Muscle of leg (tissue), 11 donors: ENCODE measurements around the gene HSDL2. TPM values are rescaled to one million over a fixed set of nuclear protein-coding genes. Genes with fewer than 3 reads are reported as not detected.
A peak's percentile ranks its signal among the peaks of the same experiment; 100 is the strongest.

Experiments used
- DNase-seq: peaks from one replicate; pipeline ENCODE4 v3.0.0; 2013
- H3K27ac ChIP-seq: one replicate; pipeline ENCODE4 v1.5.1; 2013; ENCODE audit warnings: mild to moderate bottlenecking, low read length, control low read depth
- H3K27me3 ChIP-seq: one replicate; pipeline ENCODE4 v1.6.1; 2013; ENCODE audit warnings: low read length; ENCODE audit not compliant: control insufficient read depth, insufficient read depth
- H3K36me3 ChIP-seq: one replicate; pipeline ENCODE4 v1.6.1; 2013; ENCODE audit warnings: low read length; ENCODE audit not compliant: control insufficient read depth, insufficient read depth
- H3K4me1 ChIP-seq: one replicate; pipeline ENCODE4 v1.6.1; 2013; ENCODE audit warnings: low read length; ENCODE audit not compliant: control insufficient read depth, insufficient read depth
- H3K4me3 ChIP-seq: one replicate; pipeline ENCODE4 v1.5.1; 2013; ENCODE audit warnings: low read length, control low read depth
- H3K9me3 ChIP-seq: replicated peaks from 2 replicates; pipeline ENCODE4 v1.6.1; 2013; ENCODE audit warnings: low read depth, low read length; ENCODE audit not compliant: control insufficient read depth
- WGBS: methylation state at CpG from one replicate; pipeline ENCODE4 v1.1.5; 2013; ENCODE audit warnings: missing lambda C conversion rate; ENCODE audit not compliant: insufficient coverage; 5-methylcytosine and 5-hydroxymethylcytosine counted together
- polyA plus RNA-seq, 8 donors: library from polyadenylated mRNA; unstranded; fragments of 120-200 nt; gene quantifications; one replicate each; pipeline versions ENCODE4 v1.2.1 to v1.2.3, GENCODE V29; 2013; ENCODE audit warnings: inconsistent platforms in 1 of 8, low replicate concordance in 1 of 8; ENCODE audit not compliant: insufficient read length in 8 of 8, insufficient read depth in 1 of 8
- total RNA-seq: library from RNA; stranded (reverse); fragments of 120-200 nt; gene quantifications from one replicate; pipeline ENCODE4 v1.2.4, GENCODE V29; 2013

The HSDL2 gene
- total and polyA plus RNA-seq, 9 donors, result 53.3 to 78.1 (median 66.7) TPM

DNA sequence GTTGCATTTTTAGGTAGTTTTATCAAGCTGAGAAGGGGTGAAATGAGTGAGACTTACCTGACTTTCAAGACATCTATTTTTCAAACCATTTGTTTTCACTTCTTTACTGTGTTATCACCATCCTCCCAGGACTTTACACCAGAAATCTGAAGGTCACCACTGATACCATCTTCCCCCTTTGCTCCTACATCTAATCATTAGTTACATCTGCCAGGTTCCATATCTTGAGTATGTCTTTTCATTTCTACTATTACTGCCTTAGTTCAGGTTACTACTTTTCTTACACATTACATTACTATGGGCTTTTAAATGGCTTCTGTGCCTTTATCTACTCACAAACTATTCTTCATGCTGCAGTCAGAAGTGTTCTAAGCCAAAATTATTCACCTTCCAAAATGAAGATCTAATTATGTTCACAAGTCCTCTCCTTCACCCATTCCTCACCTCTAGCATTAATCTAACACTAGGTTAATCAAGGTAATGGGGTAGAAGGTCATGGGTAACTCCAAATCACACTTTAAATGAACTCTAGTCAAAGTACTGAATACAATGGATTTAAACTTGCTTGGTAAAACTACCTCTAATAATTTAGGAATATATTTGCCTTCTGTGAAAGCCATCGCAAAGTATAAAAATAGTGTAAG lies 2.1 kb upstream of the HSDL2 start:
- Histone ChIP-seq H3K4me3 (peak overlapping the region; percentile 96), H3K27me3 (no peaks in the 10 kb centered on the region), H3K9me3 (no peaks in the 10 kb centered on the region), H3K36me3 (no peaks in the 10 kb centered on the region), H3K4me1 (peaks cover 3% of the 10 kb centered on the region), H3K27ac (no peak overlapping the region)
- WGBS, result no CpG with 5 or more reads among the region's 1 CpG
- no peak for DNase-seq

DNA sequence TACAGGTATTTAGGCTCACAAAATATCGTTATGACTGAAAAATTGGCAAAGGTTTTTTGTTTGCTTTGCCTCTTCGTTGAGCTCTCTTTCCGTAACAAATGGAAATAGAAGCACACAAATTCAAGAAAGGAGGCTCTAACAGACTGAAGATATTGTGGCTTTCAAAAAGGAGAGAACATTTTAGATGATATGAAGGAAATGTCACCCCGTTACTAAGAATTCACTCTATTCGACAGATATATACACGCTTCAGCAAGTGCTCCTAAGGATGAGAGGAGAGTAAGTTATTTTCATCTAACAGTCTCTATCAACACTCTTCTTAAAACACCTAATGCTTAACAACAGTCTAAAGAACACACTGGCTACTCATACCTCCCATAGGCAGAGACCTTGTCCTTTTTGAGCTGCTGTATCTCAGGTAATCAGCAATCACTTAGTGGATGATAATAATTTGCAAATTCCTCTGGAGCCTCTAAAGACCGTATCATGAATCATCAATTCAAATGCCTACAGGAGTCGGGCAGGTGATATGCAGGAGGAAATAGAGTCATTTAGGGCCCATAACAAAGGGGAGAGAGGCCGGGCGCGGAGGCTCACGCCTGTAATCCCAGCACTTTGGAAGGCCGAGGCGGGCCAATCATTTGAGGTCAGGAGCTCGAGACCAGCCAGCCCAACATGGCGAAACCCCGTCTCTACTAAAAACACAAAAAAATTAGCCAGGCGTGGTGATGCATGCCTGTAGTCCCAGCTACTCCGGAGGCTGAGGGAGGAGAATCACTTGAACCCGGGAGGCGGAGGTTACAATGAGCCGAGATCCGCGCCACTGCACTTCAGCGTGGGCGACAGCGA lies 1.4 kb upstream of the HSDL2 start:
- Histone ChIP-seq H3K36me3 (no peaks in the 10 kb centered on the region), H3K4me3 (peak overlapping the region; percentile 96), H3K27ac (peak overlapping the region; percentile 100), H3K4me1 (peaks cover 3% of the 10 kb centered on the region), H3K27me3 (no peaks in the 10 kb centered on the region), H3K9me3 (no peaks in the 10 kb centered on the region)
- no peak for DNase-seq
- WGBS, result 5% methylated on average over 15 of the region's 27 CpGs

- peaks cover 4% of the 10 kb centered on the region for H3K4me1 ChIP-seq
Measured at GRCh38 chr9:112379177-112380101, 469 bp upstream of the HSDL2 start.

GRCh38 chr9:112380825-112381221 lies 915 bp downstream of the HSDL2 start:
- Histone ChIP-seq H3K4me1 (peaks cover 8% of the 10 kb centered on the region), H3K27ac (peak overlapping the region; percentile 96), H3K9me3 (no peaks in the 10 kb centered on the region), H3K27me3 (no peaks in the 10 kb centered on the region), H3K36me3 (no peaks in the 10 kb centered on the region), H3K4me3 (peak overlapping the region; percentile 93)
- peak; percentile 60 for DNase-seq
- WGBS, result 67% methylated on average over 1 of the region's 7 CpGs

More at GRCh38 chr9:112379177-112380101, 469 bp upstream of the HSDL2 start:
- Histone ChIP-seq H3K36me3 (no peaks in the 10 kb centered on the region), H3K27me3 (no peaks in the 10 kb centered on the region), H3K9me3 (no peaks in the 10 kb centered on the region), H3K27ac (peak overlapping the region; percentile 100), H3K4me3 (peak overlapping the region; percentile 96)
- peak; percentile 99 for DNase-seq
- WGBS, result under 1% methylated on average over 49 of the region's 57 CpGs

GRCh38 chr9:112382066-112382465 lies 2.2 kb downstream of the HSDL2 start:
- no CpG with 5 or more reads among the region's 7 CpGs for WGBS
- Histone ChIP-seq H3K9me3 (no peaks in the 10 kb centered on the region), H3K27ac (no peak overlapping the region), H3K36me3 (no peaks in the 10 kb centered on the region), H3K4me3 (no peak overlapping the region), H3K4me1 (peaks cover 8% of the 10 kb centered on the region), H3K27me3 (no peaks in the 10 kb centered on the region)
- DNase-seq, result no peak

- WGBS, result no CpG with 5 or more reads among the region's 11 CpGs
- H3K27ac ChIP-seq, result no peak overlapping the region
- no peak overlapping the region for H3K4me3 ChIP-seq
- H3K36me3 ChIP-seq, result no peaks in the 10 kb centered on the region
- H3K4me1 ChIP-seq, result peaks cover 8% of the 10 kb centered on the region
- no peaks in the 10 kb centered on the region for H3K27me3 ChIP-seq
- DNase-seq, result peak; percentile 26
- no peaks in the 10 kb centered on the region for H3K9me3 ChIP-seq
Measured at GRCh38 chr9:112382501-112383364, 2.8 kb downstream of the HSDL2 start.

GRCh38 chr9:112384219-112384618 lies 4.3 kb downstream of the HSDL2 start:
- Histone ChIP-seq H3K4me1 (peaks cover 5% of the 10 kb centered on the region), H3K27me3 (no peaks in the 10 kb centered on the region), H3K9me3 (no peaks in the 10 kb centered on the region), H3K4me3 (no peak overlapping the region), H3K36me3 (no peaks in the 10 kb centered on the region), H3K27ac (no peak overlapping the region)
- WGBS, result 100% methylated on average over 1 of the region's 1 CpG
- no peak for DNase-seq

DNA sequence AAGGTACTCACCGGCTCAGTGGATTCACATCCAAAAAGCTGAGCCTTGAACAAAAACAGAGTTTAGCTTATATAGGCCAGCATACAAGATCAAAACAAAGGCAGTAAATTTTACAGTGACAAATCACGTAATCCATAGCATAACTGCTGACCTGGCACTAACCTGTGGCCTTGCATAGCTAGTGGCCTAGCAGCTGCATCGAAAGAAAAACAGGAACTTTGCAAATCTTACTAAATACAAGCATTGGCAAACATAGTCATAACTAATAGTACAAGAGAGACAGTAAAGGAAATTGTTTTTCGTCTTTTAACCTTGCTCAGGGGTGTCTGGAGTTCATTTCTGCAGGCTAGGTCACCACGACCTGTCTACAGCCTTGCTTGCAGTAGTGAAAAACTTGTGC lies 4.8 kb downstream of the HSDL2 start:
- no peak overlapping the region for H3K27ac ChIP-seq
- H3K36me3 ChIP-seq, result no peaks in the 10 kb centered on the region
- WGBS, result 30% methylated on average over 2 of the region's 5 CpGs
- DNase-seq, result peak; percentile 61
- H3K4me3 ChIP-seq, result no peak overlapping the region
- no peaks in the 10 kb centered on the region for H3K27me3 ChIP-seq
- no peaks in the 10 kb centered on the region for H3K9me3 ChIP-seq
- peaks cover 5% of the 10 kb centered on the region for H3K4me1 ChIP-seq

- peaks cover 5% of the 10 kb centered on the region for H3K4me1 ChIP-seq
Measured at GRCh38 chr9:112387115-112387514, 7.2 kb downstream of the HSDL2 start.

More at GRCh38 chr9:112387115-112387514, 7.2 kb downstream of the HSDL2 start:
- Histone ChIP-seq H3K9me3 (no peaks in the 10 kb centered on the region), H3K27ac (no peak overlapping the region), H3K36me3 (no peaks in the 10 kb centered on the region), H3K27me3 (no peaks in the 10 kb centered on the region), H3K4me3 (no peak overlapping the region)
- no peak for DNase-seq
- WGBS, result 100% methylated on average over 1 of the region's 3 CpGs
